NCI-H2196 (cell line): ENCODE measurements around the gene CHST2.
"Not testable (repeated sequence)": the region's sequence is repeated elsewhere in the genome, so short reads cannot be mapped to it uniquely, and the experiment has no call there.

ENCODE experiments used
- DNase-seq: peaks from one replicate; lab custom pipeline; 2025; ENCODE audit not compliant: unreplicated experiment; lab: John Stamatoyannopoulos, UW

The CHST2 gene

DNA sequence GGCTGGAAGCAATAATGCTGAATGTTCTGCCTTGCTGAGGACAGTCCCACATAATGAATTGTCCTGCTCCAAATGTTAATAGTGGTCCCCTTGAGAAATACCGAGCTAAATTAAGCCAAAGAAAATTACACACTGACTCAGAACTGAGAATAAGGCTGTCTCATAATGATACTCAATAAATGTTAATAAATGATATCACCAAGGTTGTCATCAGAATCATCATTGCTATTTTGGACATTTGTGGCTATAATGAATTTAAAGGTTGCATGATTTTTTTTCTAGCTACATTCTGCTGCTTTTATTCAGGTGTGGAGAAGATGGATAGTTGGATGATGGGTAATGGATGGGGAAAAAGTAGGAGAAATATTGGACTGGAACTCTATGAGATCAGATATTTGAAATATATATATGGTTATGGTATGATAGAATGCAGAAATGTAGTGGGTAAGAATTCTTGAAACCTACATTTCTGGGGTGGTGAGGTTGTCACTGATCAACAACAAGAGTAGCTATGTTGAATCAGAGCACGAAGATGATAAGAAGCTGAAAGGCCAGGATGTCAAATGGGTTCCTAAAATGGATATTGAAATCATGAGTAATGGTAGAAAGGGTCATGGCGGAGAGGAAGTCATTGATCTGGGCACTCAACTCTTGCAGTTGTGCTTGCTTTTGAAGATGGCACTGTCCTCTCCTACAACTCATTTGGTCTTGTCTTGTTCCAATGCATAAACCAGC is 12.8 kb downstream of the CHST2 start:
- DNase-seq, result no peak

DNA sequence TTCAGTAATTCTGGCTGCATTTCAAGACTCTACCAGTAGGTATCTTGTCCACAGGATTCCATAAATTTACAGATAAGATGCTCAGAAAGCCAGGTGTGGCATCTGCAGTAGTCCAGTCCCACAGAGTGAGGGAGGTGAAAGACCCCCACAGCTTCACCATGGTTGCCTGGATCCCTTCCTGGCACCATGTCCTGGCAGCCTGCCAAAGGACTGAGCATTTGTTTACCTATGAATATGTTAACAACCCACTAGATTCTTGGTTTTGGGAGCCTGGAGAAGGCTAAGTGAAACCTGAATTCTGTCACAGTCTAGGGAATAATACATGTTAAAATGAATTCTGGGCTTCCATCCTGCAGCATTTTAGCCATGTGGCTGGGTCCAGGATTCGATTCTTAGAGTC is 14.9 kb downstream of the CHST2 start:
- DNase-seq, result no peak

DNA sequence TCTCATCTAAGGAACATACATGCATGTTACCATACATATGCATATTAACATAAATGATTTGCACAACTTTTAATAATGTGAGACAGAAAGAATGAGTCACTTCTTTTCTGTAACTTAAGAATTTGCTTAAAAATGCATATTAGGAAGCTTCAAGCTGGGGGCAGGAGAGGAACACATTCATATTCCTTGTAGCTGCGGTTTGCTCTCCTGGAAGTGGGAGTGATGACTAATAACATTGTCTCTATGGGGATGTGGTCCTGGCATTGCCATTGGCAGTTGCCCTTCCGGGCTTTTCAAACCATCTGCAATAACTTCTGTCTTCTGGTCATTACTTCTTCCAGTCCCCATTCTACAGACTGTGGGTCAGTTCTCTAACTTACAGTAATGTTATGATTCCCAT is 15.6 kb downstream of the CHST2 start:
- DNase-seq, result no peak

DNA sequence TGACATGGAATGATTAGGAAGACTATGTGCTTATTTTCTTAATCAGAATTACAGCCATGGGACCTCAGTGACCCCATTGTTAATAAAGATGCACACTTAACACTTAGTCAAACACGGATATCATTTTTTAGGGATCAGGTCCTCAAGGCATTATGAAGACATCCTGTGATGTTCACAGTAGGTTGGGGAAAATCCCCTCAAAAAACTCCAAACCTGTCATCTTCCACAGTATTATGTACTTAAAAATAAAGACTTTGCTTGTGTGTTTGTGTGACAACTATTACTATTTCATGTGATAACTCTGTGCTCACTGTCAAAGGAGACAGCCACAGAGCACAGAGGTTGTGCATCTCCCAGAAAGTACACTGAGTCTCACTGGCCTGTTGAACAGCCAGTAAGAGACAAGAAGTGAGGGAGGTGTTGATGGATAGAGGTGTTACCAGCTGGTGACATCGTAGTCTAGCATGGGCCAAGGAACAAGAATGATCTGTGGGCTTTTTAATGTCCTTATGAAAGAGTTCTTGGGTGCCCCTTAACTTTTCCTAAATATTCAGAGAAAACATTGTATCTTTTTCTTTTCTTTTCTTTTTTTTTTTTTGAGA is 18.0 kb downstream of the CHST2 start:
- DNase-seq, result no peak

DNA sequence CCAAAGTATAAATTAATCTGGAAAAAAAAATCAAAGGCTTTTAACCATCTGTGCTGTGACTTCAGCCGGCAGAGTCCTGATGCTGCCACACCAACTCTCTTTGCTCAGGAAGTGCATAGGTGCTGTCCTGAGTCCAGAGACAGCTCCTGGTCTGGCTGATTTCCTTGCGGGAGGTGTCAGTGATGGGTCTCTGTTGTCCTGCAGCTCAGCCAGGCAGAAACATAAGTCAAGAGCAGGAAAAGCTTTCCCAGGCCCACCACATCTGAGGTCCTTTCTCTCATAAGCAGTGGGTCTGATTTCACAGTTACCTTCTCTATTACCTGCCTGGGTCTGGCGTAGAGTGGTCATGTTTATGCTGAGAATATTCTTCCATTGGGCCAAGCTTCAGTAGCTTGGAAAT is 19.4 kb downstream of the CHST2 start:
- DNase-seq, result no peak

DNA sequence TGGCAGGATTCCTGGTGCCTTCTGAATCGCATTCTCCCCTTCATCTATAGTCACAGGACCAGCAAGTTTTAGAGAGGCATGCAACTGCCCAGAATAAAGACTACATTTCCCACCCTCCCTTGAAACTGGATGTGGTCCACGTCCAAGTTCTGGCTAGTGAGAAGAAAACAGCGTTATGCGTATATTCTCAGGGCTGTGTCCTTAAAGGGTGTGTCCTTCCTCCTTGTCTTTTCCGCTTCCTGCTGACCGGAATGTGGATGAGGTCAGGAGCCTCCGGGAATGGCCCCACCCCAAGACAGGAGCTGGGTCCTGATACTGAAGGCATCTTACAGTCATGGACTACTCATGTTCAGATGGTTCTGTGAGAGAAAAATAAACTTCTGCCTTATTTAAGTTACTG is 20.2 kb downstream of the CHST2 start:
- no peak for DNase-seq

DNA sequence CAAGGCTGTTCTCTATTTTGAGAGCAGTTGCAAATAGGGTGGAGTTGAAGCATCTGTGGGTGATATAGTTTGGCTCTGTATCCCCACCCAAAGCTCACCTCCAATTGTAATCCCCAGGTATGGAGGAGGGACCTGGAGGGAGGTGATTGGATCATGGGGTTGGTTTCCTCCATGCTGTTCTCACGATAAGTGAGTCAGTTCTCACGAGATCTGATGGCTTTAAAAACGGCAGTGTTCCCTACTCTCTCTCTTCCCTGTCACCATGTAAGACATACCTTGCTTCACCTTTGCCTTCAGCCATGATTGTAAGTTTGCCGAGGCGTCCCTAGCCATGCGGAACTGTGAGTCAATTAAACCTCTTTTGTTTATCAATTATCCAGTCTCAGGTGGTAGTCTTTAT is 21.0 kb downstream of the CHST2 start:
- DNase-seq, result no peak

DNA sequence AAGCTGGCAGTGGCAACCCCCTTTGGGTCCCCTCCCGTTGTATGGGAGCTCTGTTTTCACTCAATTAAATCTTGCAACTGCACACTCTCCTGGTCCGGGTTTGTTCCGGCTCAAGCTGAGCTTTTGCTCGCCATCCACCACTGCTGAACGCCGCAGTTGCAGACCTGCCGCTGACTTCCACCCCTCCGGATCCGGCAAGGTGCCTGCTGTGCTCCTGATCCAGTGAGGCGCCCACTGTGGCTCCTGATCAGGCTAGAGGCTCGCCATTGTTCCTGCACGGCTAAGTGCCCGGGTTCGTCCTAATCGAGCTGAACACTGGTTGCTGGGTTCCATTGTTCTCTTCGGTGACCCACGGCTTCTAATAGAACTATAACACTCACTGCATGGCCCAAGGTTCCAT is 22.8 kb downstream of the CHST2 start:
- DNase-seq, result no peak

DNA sequence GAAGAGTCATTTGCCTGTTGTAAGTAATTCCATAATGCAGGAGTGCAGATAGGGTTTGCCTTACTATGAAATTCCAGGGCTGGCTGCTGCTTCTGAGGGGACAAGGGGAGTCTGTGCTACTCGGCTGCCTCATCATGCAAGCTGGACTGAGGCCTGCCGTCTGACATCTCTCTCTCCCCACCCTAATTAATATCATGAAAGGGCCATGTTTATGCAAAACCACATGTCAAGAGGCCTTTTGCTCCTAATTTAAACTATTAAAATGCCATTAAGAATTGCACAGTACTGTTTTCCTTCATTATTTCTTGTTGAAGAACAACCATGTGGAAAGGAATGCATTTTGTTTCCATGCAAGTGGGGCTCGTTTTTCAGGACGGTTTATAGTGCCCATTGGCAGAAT is 26.3 kb downstream of the CHST2 start:
- DNase-seq, result no peak

DNA sequence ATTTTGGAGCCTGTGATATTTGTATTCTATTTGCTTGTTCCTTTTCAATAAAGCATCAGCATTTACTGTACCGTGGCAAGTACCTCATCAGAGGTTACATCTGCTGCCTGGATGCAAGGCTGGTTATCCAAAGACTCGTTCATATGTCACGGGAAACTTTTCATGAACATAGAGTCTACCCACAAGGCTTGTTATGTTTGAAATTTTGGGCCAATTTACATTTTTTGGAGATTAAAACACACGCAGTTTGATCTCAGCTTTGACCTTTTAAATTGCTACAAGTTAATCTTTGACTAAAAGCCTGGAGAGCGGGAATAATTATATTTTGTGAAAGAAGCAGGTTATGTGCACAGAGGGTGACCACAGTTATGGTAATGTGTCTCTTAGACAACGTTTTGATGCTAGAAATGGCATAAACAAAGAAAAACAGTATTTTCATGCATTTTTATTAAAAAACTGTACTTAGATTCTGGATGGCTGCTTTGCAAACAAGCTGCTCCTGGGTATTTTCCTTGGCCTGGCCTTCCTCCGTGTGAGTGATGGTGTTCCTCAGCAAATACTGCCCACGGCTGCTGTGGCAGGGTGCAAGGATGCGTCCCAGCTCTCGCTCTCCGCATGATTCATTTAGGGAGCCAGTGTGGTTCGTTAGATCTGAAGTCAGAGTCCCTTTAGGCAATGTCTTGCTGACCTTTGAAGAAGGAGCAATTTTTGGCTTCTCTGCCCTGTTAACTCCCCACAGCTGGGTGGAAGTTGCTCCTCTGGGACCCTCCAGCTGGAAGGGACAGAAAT is 27.1 kb downstream of the CHST2 start:
- DNase-seq, result no peak

DNA sequence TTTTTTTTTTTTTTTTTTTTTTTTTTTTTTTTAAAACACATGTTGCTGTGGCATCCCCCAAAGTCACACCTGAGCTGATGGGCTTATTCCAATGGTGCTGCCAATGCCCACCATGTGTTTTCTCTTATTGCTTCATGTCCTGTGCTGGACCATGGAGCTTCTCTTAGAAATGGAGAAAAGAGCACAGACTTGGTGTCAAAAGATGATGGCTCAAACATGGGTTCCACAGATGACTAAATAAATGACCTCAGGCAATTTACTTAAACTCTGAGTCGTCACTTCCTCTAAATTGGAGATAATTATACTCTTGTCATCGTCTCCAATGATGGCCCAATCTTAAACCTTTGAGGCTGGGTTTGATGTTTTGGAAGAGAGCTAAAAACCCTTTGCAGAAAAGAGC is 28.1 kb downstream of the CHST2 start:
- no peak for DNase-seq

DNA sequence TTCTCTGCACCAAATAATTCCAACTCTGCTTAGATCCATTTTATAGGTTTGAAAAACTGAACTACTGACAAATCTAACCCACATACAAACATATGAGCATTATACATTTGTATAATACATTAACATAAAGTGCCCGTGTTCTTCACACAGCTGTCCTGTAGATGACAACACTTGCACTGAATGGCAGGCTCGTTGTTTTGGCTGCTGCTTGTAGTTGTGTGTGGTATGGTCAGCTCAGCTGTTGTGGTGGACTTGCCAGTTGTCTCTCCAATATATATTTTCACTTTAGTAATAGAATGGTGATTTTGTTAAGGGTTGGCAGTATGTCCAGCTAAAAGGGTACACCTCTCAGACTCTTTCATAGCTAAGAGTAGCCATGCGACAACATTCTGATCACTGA is 30.5 kb downstream of the CHST2 start:
- DNase-seq, result no peak

DNA sequence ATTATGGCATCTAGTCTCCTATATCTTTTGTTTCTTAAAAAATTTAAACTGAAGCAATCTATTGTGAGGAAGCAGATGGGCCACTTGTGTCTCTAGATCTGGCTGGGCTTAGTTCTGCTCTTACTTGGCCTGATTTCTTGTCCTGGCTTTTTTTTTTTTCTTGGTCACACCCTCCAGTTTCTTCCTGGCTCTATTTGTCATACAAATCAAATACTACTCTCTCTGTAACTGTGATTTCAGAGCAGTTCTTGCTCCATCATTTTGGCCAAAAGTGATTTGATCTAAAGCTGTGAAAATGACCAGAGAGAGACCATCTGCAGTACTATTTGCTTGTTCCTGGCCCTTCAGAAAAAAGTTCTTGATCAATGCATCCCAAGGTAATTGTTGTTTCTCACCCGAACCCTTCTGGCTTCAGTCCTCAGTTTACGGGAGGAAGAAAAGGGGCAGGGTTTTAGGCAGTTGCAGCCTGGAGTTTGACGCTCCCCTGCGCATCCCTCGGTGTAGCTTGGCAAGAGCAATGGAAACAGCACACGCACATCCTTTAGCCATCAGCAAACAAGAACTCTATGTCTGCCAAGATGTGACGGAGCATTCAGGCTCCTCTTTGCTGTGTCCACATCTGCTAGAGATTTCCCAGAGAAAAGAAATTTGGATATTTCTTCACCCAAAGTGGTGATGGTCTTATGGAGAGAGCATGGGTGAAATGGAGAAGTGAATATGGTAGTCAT is 31.6 kb downstream of the CHST2 start:
- DNase-seq, result no peak

DNA sequence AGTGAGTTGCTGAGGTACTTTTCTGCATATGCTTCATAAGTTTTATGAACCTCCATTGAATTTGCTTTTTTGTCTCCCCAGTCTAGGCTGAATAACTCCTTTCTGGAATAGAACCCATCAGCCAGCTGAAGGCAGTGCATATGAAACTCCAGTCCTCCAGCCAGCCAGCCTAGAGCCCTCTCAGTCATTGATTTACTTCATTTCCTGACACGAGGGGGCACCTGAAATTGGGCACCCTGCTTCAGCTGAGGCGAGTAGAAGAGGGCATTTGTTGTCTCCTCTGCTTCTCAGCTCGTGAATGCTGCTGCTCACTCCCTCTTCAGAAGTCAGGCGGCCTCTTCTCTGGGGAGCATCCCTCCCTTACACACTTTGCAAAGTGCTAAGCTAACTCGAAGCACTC is 32.5 kb downstream of the CHST2 start:
- DNase-seq, result no peak

DNA sequence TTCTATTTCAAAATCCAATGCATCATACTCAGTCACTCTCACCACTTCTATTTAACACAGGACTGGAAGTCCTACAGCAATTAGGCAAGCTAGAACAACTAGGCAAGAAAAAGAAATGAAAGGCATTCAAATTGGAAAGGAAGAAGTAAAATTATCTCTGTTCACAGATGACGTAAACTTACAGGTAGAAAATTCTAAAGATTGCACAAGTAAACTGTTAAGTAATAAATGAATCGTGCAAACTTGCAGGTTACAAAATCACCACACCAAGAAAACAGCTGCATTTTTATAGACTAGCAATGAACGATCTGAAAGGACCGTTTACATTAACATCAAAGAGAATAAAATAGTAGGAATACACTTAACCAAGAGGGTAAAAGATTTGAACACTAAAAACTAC is 36.2 kb downstream of the CHST2 start:
- no peak for DNase-seq

DNA sequence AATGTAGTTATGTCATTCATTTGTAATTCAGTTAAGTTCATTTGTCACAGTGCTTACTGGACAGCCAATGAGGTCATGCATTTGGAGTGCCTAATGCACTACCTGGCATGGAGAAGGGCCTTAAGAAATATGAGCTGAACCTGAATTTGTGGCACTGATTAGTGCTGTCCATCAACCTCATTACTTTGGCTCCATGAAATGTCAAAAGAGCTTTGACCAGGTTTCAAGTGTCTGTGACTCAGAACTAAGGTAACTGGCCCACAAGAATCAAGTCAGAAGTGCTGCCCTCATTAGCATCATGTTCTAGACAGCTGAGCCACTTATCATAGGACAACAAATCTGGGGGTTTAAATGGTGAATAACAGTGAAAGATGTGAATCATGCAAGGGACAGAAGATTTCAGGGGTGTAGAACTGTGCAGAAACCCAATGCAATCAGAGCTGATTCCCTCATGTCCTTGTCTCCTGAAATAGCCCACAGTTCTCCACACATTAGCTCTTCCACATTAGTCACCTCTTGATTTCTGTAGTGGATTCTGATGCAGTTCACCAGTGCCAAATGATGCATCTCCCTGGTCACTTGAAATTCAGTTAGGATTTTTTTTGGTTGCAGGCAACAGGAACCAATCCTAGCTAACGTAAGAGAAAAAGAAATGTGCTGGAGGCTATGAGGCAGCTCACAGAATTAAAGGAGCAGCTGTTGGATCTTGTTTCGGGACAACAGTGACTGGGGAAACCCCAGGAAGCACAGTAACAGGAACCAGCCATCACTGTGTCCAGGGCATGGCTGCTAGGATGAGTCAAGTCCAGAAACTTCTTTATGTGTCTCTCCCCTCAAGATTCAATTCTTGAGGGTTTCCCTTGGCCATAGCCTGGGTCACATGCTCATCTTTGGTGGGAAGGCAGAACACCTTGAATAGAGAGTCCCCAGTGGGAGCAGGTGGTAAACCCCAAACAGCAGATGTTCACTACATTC is 38.7 kb downstream of the CHST2 start:
- DNase-seq, result no peak

DNA sequence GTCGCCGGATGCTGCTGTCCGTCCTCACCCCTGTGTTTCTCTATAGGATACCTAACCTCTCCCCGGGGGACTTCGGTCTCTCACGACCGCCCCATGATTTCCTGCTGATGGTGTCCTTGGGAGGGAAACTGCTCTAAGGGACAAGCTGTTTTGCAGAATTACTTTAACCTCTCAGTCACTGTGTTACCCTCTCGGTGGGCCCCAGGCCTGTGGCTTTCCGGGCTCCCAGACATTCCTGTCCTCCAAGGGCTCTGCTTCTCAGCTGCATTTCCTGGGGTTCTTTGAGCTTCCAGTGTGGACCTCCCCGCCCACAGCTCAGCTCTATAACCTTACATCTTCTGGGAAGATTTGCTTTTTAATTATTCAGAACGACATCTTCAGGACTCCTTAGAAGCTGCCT is 40.9 kb downstream of the CHST2 start:
- DNase-seq, result no peak

DNA sequence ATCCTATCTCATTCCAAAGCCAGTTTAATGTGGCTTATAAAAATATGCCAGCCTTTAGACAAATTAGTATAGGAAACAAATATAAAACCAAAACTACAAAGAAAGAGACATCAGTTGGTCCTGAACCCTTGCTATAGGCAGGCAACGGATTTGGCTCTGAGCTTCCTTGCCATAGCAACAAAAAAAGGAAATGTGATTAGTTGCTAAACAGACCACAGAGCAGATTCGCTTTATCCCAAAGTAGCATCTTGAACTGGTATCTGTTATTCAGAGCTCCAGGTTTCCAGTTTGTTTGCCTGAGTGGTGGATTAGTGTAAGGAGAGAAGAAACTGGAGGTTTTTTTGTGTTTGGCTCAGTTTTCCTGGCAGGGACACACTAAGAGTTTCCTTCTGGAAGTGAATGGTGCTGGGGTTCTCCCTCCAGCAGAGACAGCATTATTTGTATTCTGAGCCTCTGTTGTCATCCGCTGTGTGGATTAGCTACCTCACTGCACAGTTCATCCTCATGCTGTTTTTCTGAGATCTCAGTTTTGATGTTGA is 44.1 kb downstream of the CHST2 start:
- DNase-seq, result no peak

DNA sequence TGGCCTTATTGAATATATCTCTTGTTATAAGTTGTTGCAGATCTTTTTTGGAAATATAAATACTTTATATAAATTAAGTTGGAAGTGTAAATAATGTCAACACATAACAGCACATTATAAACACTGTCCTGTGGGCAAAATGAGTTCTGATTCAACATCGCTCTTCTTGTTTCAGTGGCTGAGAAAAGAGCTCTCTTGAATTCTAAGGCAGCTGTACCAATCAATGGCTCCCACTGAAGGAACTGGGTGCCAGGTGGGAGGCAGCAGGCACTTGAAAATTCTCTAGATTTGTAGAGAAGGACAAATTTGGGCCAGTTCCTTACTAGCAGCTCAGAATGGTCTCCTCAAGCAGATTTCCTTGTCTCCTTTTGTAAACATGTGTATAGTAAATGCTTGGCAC is 45.6 kb downstream of the CHST2 start:
- no peak for DNase-seq

DNA sequence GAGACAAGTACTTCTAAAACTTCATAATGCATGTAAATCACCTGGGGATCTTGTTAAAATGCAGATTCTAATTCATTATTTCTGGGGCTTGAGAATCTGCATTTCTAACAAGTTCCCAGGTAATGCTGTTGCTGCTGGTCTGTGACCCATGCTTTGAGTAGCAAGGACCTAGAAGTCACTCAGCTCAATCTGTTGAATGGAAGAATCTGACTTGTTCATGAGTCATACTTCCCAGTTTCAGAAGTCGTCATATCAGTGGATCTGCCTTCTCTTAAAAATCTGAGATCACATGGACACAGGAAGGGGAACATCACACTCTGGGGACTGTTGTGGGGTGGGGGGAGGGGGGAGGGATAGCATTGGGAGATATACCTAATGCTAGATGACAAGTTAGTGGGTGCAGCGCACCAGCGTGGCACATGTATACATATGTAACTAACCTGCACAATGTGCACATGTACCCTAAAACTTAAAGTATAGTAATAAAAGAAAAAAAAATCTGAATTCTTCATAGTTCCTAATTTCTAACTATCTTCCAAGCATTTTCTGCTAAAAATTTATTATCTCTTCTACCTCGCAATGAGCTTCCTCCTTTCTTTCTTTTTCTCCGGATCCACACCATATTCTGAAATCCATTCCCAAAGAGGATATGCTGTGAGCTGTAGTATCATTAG is 46.2 kb downstream of the CHST2 start:
- DNase-seq, result not testable (repeated sequence)
